IMR-90 (cell line): ENCODE measurements around the gene IL22RA1. TPM values are rescaled to one million over a fixed set of nuclear protein-coding genes. Genes with fewer than 3 reads are reported as not detected.

Source experiments
- ATAC-seq: fragments of 200-7000 bp; cut with Tn5 transposase; 2 replicates; pipeline ENCODE4 v1.9.1; 2020; ENCODE audit warnings: low read depth, mild to moderate bottlenecking, moderate library complexity
- BruUV-seq: library from RNA; stranded (reverse); fragments of 400-500 nt; replicated peaks from 2 replicates; lab custom pipeline; 2021; lab: Mats Ljungman, UMichigan
- CTCF ChIA-PET: fragments of 300-600 bp; formaldehyde crosslinking; extraction: SDS; loops from one replicate; lab custom pipeline; 2021; ENCODE audit warnings: antibody characterized with exemption; lab: Yijun Ruan, JAX
- POLR2A ChIA-PET: fragments of 300-600 bp; sonication (Branson Sonifier 250); formaldehyde crosslinking; loops from one replicate; lab custom pipeline; 2022; ENCODE audit warnings: antibody characterized with exemption; ENCODE audit not compliant: unreplicated experiment; lab: Charles Lee
- DNase-seq: peaks from one replicate; pipeline ENCODE4 v3.0.0; 2013
- H2AFZ ChIP-seq: replicated peaks from 2 replicates; pipeline ENCODE3; 2013; ENCODE audit warnings: low read length, mild to moderate bottlenecking; ENCODE audit not compliant: poor library complexity
- H2AK5ac ChIP-seq: 2 replicates; pipeline ENCODE4 v1.6.1; 2013; ENCODE audit warnings: low read depth, low read length, inconsistent platforms
- H2AK9ac ChIP-seq: replicated peaks from 2 replicates; pipeline ENCODE3; 2013; ENCODE audit warnings: mild to moderate bottlenecking, low read depth, low read length, moderate library complexity; ENCODE audit not compliant: poor library complexity
- H2BK120ac ChIP-seq: 2 replicates; pipeline ENCODE4 v1.6.1; 2013; ENCODE audit warnings: low read depth, low read length, inconsistent platforms
- H2BK15ac ChIP-seq: 3 replicates; pipeline ENCODE4 v1.6.1; 2013; ENCODE audit warnings: low read depth, low read length, inconsistent platforms
- H2BK20ac ChIP-seq: 2 replicates; pipeline ENCODE4 v1.6.1; 2013; ENCODE audit warnings: low read depth, mild to moderate bottlenecking, inconsistent platforms, low read length, moderate library complexity
- H2BK5ac ChIP-seq: 2 replicates; pipeline ENCODE4 v1.6.1; 2013; ENCODE audit warnings: mild to moderate bottlenecking, low read depth, low read length, inconsistent platforms; ENCODE audit not compliant: poor library complexity, severe bottlenecking
- H3K14ac ChIP-seq: replicated peaks from 2 replicates; pipeline ENCODE4 v1.6.1; 2013; ENCODE audit warnings: low read depth, low read length, inconsistent platforms
- H3K18ac ChIP-seq: 2 replicates; pipeline ENCODE4 v1.6.1; 2013; ENCODE audit warnings: low read depth, low read length, control low read depth
- H3K23ac ChIP-seq: 2 replicates; pipeline ENCODE4 v1.6.1; 2013; ENCODE audit warnings: low read depth, low read length, inconsistent platforms
- H3K27ac ChIP-seq: 2 replicates; pipeline ENCODE4 v1.5.1; 2013; ENCODE audit warnings: mild to moderate bottlenecking, control low read depth, low read length; ENCODE audit not compliant: insufficient read depth
- H3K27me3 ChIP-seq: 2 replicates; pipeline ENCODE4 v1.6.1; 2013; ENCODE audit warnings: low read length; ENCODE audit not compliant: control insufficient read depth, insufficient read depth
- H3K36me3 ChIP-seq: 2 replicates; pipeline ENCODE4 v1.6.1; 2013; ENCODE audit warnings: low read length, mixed read lengths; ENCODE audit not compliant: control insufficient read depth, insufficient read depth
- H3K4ac ChIP-seq: 2 replicates; pipeline ENCODE4 v1.6.1; 2013; ENCODE audit warnings: low read depth, low read length, inconsistent platforms
- H3K4me1 ChIP-seq: 2 replicates; pipeline ENCODE4 v1.6.1; 2013; ENCODE audit warnings: low read length, mixed read lengths; ENCODE audit not compliant: control insufficient read depth, insufficient read depth
- H3K4me2 ChIP-seq: 2 replicates; pipeline ENCODE4 v1.6.1; 2013; ENCODE audit warnings: low read depth, mild to moderate bottlenecking, control low read depth, low read length, moderate library complexity
- H3K4me3 ChIP-seq: 2 replicates; pipeline ENCODE4 v1.5.1; 2013; ENCODE audit warnings: low read depth, mild to moderate bottlenecking, control low read depth, low read length, moderate library complexity; ENCODE audit not compliant: insufficient read depth
- H3K56ac ChIP-seq: 2 replicates; pipeline ENCODE4 v1.6.1; 2013; ENCODE audit warnings: low read length, inconsistent platforms; ENCODE audit not compliant: insufficient read depth; ENCODE audit errors: extremely low read depth
- H3K79me1 ChIP-seq, 2 experiments: 2 replicates each; pipeline ENCODE4 v1.6.1; 2013; ENCODE audit warnings: low read length in 2 of 2, inconsistent platforms in 1 of 2, low read depth in 1 of 2
- H3K9ac ChIP-seq: 2 replicates; pipeline ENCODE4 v1.6.1; 2013; ENCODE audit warnings: low read depth, low read length, control low read depth
- H3K9me1 ChIP-seq: 2 replicates; pipeline ENCODE4 v1.6.1; 2013; ENCODE audit warnings: low read length, inconsistent platforms; ENCODE audit not compliant: insufficient read depth
- H3K9me3 ChIP-seq: 2 replicates; pipeline ENCODE4 v1.6.1; 2013; ENCODE audit warnings: low read length; ENCODE audit not compliant: control insufficient read depth, insufficient read depth
- H4K20me1 ChIP-seq: 2 replicates; pipeline ENCODE4 v1.6.1; 2013; ENCODE audit warnings: low read length, inconsistent platforms; ENCODE audit not compliant: insufficient read depth
- H4K5ac ChIP-seq: 2 replicates; pipeline ENCODE4 v1.6.1; 2013; ENCODE audit warnings: mild to moderate bottlenecking, low read depth, low read length, control low read depth
- H4K8ac ChIP-seq, 2 experiments: 2 replicates each; pipeline ENCODE4 v1.6.1; 2013; ENCODE audit warnings: low read depth in 2 of 2, low read length in 2 of 2, control low read depth in 1 of 2, inconsistent platforms in 1 of 2
- H4K91ac ChIP-seq: 2 replicates; pipeline ENCODE4 v1.6.1; 2013; ENCODE audit warnings: low read depth, low read length, inconsistent platforms; ENCODE audit not compliant: insufficient read depth
- BHLHE40 ChIP-seq: fragments of 150-350 bp; IDR thresholded peaks from 2 replicates; pipeline ENCODE4 v1.6.1; 2016; ENCODE audit warnings: mild to moderate bottlenecking, low read depth, low read length
- CEBPB ChIP-seq: IDR thresholded peaks from 2 replicates; pipeline ENCODE4 v1.6.1; 2012; ENCODE audit warnings: low read depth, low read length, improper control_type of control experiment
- CHD1 ChIP-seq: IDR thresholded peaks from 2 replicates; pipeline ENCODE4 v1.6.1; 2012; ENCODE audit warnings: low read depth, low read length, improper control_type of control experiment
- FOS ChIP-seq: fragments of 150-350 bp; IDR thresholded peaks from 2 replicates; pipeline ENCODE4 v1.6.1; 2016; ENCODE audit warnings: low read depth, low read length
- MAFK ChIP-seq: IDR thresholded peaks from 2 replicates; pipeline ENCODE4 v1.6.1; 2012; ENCODE audit warnings: low read depth, low read length, improper control_type of control experiment
- MAZ ChIP-seq: IDR thresholded peaks from 2 replicates; pipeline ENCODE4 v1.6.1; 2012; ENCODE audit warnings: low read depth, mild to moderate bottlenecking, low read length, improper control_type of control experiment, moderate library complexity, borderline replicate concordance
- MXI1 ChIP-seq: IDR thresholded peaks from 2 replicates; pipeline ENCODE4 v1.6.1; 2012; ENCODE audit warnings: low read depth, mild to moderate bottlenecking, low read length, moderate library complexity, borderline replicate concordance
- NFE2L2 ChIP-seq: fragments of 150-350 bp; IDR thresholded peaks from 2 replicates; pipeline ENCODE4 v1.6.1; 2016; ENCODE audit warnings: low read depth, mild to moderate bottlenecking, low read length
- POLR2A ChIP-seq: IDR thresholded peaks from 2 replicates; pipeline ENCODE4 v1.6.1; 2012; ENCODE audit warnings: mild to moderate bottlenecking, low read depth, low read length
- RCOR1 ChIP-seq: IDR thresholded peaks from 2 replicates; pipeline ENCODE4 v1.6.1; 2012; ENCODE audit warnings: mild to moderate bottlenecking, low read length, improper control_type of control experiment; ENCODE audit not compliant: insufficient replicate concordance
- SMC3 ChIP-seq: fragments of 150-350 bp; IDR thresholded peaks from 2 replicates; pipeline ENCODE4 v1.6.1; 2016; ENCODE audit warnings: low read depth, mild to moderate bottlenecking, antibody characterized with exemption, low read length, moderate library complexity
- USF2 ChIP-seq: fragments of 150-350 bp; IDR thresholded peaks from 2 replicates; pipeline ENCODE4 v1.6.1; 2017; ENCODE audit warnings: mild to moderate bottlenecking, antibody characterized with exemption, low read length, low read depth
- WGBS, 2 experiments: methylation state at CpG; one replicate each; pipeline versions ENCODE4 v1.1.5 to v1.1.7; 2013; ENCODE audit warnings: missing lambda C conversion rate in 2 of 2; ENCODE audit not compliant: insufficient read length in 1 of 2; ENCODE audit errors: extremely low coverage in 2 of 2; 5-methylcytosine and 5-hydroxymethylcytosine counted together
- dilution Hi-C: fragments of 300-500 bp; cut with HindIII; formaldehyde crosslinking; loops from one replicate; pipeline ENCODE4 v1.14.3; 2018; ENCODE audit warnings: low sequenced_read_pairs; ENCODE audit not compliant: unreplicated experiment
- in situ Hi-C: fragments of 300-500 bp; cut with MboI; formaldehyde crosslinking; loops from 3 replicates; pipeline ENCODE4 v1.14.3; 2019; ENCODE audit warnings: low sequenced_read_pairs, inconsistent platforms, mixed read lengths
- intact Hi-C: fragments of 100-400 bp; cut with micrococcal nuclease; formaldehyde crosslinking; loops from 2 replicates; pipeline ENCODE4 v1.10.0; 2022
- polyA plus RNA-seq, 3 experiments: library from polyadenylated mRNA; depleted of rRNA; stranded (reverse); fragments of >200 nt; gene quantifications; 2 replicates each; pipeline ENCODE4 v1.2.3, GENCODE V29; 2012; ENCODE audit warnings: low replicate concordance in 1 of 3
- total RNA-seq: library from RNA; depleted of rRNA; stranded (reverse); fragments of >200 nt; gene quantifications from 2 replicates; pipeline ENCODE4 v1.2.3, GENCODE V29; 2012

IL22RA1 gene
- total and polyA plus RNA-seq, 2 of the 4 experiments (the other 2 are of a cell fraction), result not detected

- Histone ChIP-seq H3K14ac (no peak overlapping the region), H2BK15ac (no peak overlapping the region), H3K9me1 (no peaks in the 10 kb centered on the region; the same call in 1 of the 2 replicates), H2BK120ac (no peak overlapping the region), H4K8ac (no peak overlapping the region), H3K18ac (no peak overlapping the region), H3K23ac (no peak overlapping the region), H3K4me1 (peaks cover 2% of the 10 kb centered on the region; the same call in 1 of the 2 replicates), H3K4ac (no peak overlapping the region), H3K56ac (no peak overlapping the region), H2BK5ac (no peak overlapping the region), H2BK20ac (no peak overlapping the region), H3K36me3 (no peaks in the 10 kb centered on the region), H3K4me3 (no peak overlapping the region), H3K27ac (no peak overlapping the region), H2AK9ac (no peak overlapping the region), H2AFZ (no peak overlapping the region), H3K4me2 (no peak overlapping the region), H3K27me3 (peaks cover 40% of the 10 kb centered on the region), H4K20me1 (no peaks in the 10 kb centered on the region), H2AK5ac (no peak overlapping the region), H3K79me1 (no peaks in the 10 kb centered on the region), H3K9ac (no peak overlapping the region), H3K9me3 (no peaks in the 10 kb centered on the region; the same call in 1 of the 2 replicates), H4K91ac (no peak overlapping the region), H4K5ac (no peak overlapping the region)
- in situ Hi-C loops, result no loop called here
- intact Hi-C loops, result no loop called here
- TF ChIP-seq CHD1, result no peak
- no peak for TF ChIP-seq MAZ
- TF ChIP-seq CEBPB, result no peak
- no peak for TF ChIP-seq FOS
- TF ChIP-seq NFE2L2, result no peak
- no peak for TF ChIP-seq BHLHE40
- TF ChIP-seq RCOR1, result no peak
- no peak for TF ChIP-seq MAFK
- no peak for TF ChIP-seq MXI1
- no peak for TF ChIP-seq POLR2A
- TF ChIP-seq USF2, result no peak
- TF ChIP-seq SMC3, result no peak
- DNase-seq (no peak), ATAC-seq (no peak)
- ChIA-PET POLR2A (no interaction called here), CTCF (no interaction called here)
- BruUV-seq, result no TSS peak
- dilution Hi-C loops, result no loop called here
- WGBS, 2 experiments, result 68% methylated on average over 3 of the region's 13 CpGs; no CpG with 5 or more reads in 1 of the 2 experiments
These were observed 43.2 kb upstream of the IL22RA1 start for GRCh38 chr1:24186031-24186710.
